IMR-90 (cell line): ENCODE measurements around the gene ACTL6B. TPM values are rescaled to one million over a fixed set of nuclear protein-coding genes. Genes with fewer than 3 reads are reported as not detected.

ENCODE experiments used
- ATAC-seq: fragments of 200-7000 bp; cut with Tn5 transposase; 2 replicates; pipeline ENCODE4 v1.9.1; 2020; ENCODE audit warnings: low read depth, mild to moderate bottlenecking, moderate library complexity
- BruUV-seq: library from RNA; stranded (reverse); fragments of 400-500 nt; replicated peaks from 2 replicates; lab custom pipeline; 2021; lab: Mats Ljungman, UMichigan
- CTCF ChIA-PET: fragments of 300-600 bp; formaldehyde crosslinking; extraction: SDS; loops from one replicate; lab custom pipeline; 2021; ENCODE audit warnings: antibody characterized with exemption; lab: Yijun Ruan, JAX
- POLR2A ChIA-PET: fragments of 300-600 bp; sonication (Branson Sonifier 250); formaldehyde crosslinking; loops from one replicate; lab custom pipeline; 2022; ENCODE audit warnings: antibody characterized with exemption; ENCODE audit not compliant: unreplicated experiment; lab: Charles Lee
- DNase-seq: peaks from one replicate; pipeline ENCODE4 v3.0.0; 2013
- H2AFZ ChIP-seq: replicated peaks from 2 replicates; pipeline ENCODE3; 2013; ENCODE audit warnings: low read length, mild to moderate bottlenecking; ENCODE audit not compliant: poor library complexity
- H2AK5ac ChIP-seq: 2 replicates; pipeline ENCODE4 v1.6.1; 2013; ENCODE audit warnings: low read depth, low read length, inconsistent platforms
- H2AK9ac ChIP-seq: replicated peaks from 2 replicates; pipeline ENCODE3; 2013; ENCODE audit warnings: mild to moderate bottlenecking, low read depth, low read length, moderate library complexity; ENCODE audit not compliant: poor library complexity
- H2BK120ac ChIP-seq: 2 replicates; pipeline ENCODE4 v1.6.1; 2013; ENCODE audit warnings: low read depth, low read length, inconsistent platforms
- H2BK15ac ChIP-seq: 3 replicates; pipeline ENCODE4 v1.6.1; 2013; ENCODE audit warnings: low read depth, low read length, inconsistent platforms
- H2BK20ac ChIP-seq: 2 replicates; pipeline ENCODE4 v1.6.1; 2013; ENCODE audit warnings: low read depth, mild to moderate bottlenecking, inconsistent platforms, low read length, moderate library complexity
- H2BK5ac ChIP-seq: 2 replicates; pipeline ENCODE4 v1.6.1; 2013; ENCODE audit warnings: mild to moderate bottlenecking, low read depth, low read length, inconsistent platforms; ENCODE audit not compliant: poor library complexity, severe bottlenecking
- H3K14ac ChIP-seq: replicated peaks from 2 replicates; pipeline ENCODE4 v1.6.1; 2013; ENCODE audit warnings: low read depth, low read length, inconsistent platforms
- H3K18ac ChIP-seq: 2 replicates; pipeline ENCODE4 v1.6.1; 2013; ENCODE audit warnings: low read depth, low read length, control low read depth
- H3K23ac ChIP-seq: 2 replicates; pipeline ENCODE4 v1.6.1; 2013; ENCODE audit warnings: low read depth, low read length, inconsistent platforms
- H3K27ac ChIP-seq: 2 replicates; pipeline ENCODE4 v1.5.1; 2013; ENCODE audit warnings: mild to moderate bottlenecking, control low read depth, low read length; ENCODE audit not compliant: insufficient read depth
- H3K27me3 ChIP-seq: 2 replicates; pipeline ENCODE4 v1.6.1; 2013; ENCODE audit warnings: low read length; ENCODE audit not compliant: control insufficient read depth, insufficient read depth
- H3K36me3 ChIP-seq: 2 replicates; pipeline ENCODE4 v1.6.1; 2013; ENCODE audit warnings: low read length, mixed read lengths; ENCODE audit not compliant: control insufficient read depth, insufficient read depth
- H3K4ac ChIP-seq: 2 replicates; pipeline ENCODE4 v1.6.1; 2013; ENCODE audit warnings: low read depth, low read length, inconsistent platforms
- H3K4me1 ChIP-seq: 2 replicates; pipeline ENCODE4 v1.6.1; 2013; ENCODE audit warnings: low read length, mixed read lengths; ENCODE audit not compliant: control insufficient read depth, insufficient read depth
- H3K4me2 ChIP-seq: 2 replicates; pipeline ENCODE4 v1.6.1; 2013; ENCODE audit warnings: low read depth, mild to moderate bottlenecking, control low read depth, low read length, moderate library complexity
- H3K4me3 ChIP-seq: 2 replicates; pipeline ENCODE4 v1.5.1; 2013; ENCODE audit warnings: low read depth, mild to moderate bottlenecking, control low read depth, low read length, moderate library complexity; ENCODE audit not compliant: insufficient read depth
- H3K56ac ChIP-seq: 2 replicates; pipeline ENCODE4 v1.6.1; 2013; ENCODE audit warnings: low read length, inconsistent platforms; ENCODE audit not compliant: insufficient read depth; ENCODE audit errors: extremely low read depth
- H3K79me1 ChIP-seq, 2 experiments: 2 replicates each; pipeline ENCODE4 v1.6.1; 2013; ENCODE audit warnings: low read length in 2 of 2, inconsistent platforms in 1 of 2, low read depth in 1 of 2
- H3K9ac ChIP-seq: 2 replicates; pipeline ENCODE4 v1.6.1; 2013; ENCODE audit warnings: low read depth, low read length, control low read depth
- H3K9me1 ChIP-seq: 2 replicates; pipeline ENCODE4 v1.6.1; 2013; ENCODE audit warnings: low read length, inconsistent platforms; ENCODE audit not compliant: insufficient read depth
- H3K9me3 ChIP-seq: 2 replicates; pipeline ENCODE4 v1.6.1; 2013; ENCODE audit warnings: low read length; ENCODE audit not compliant: control insufficient read depth, insufficient read depth
- H4K20me1 ChIP-seq: 2 replicates; pipeline ENCODE4 v1.6.1; 2013; ENCODE audit warnings: low read length, inconsistent platforms; ENCODE audit not compliant: insufficient read depth
- H4K5ac ChIP-seq: 2 replicates; pipeline ENCODE4 v1.6.1; 2013; ENCODE audit warnings: mild to moderate bottlenecking, low read depth, low read length, control low read depth
- H4K8ac ChIP-seq, 2 experiments: 2 replicates each; pipeline ENCODE4 v1.6.1; 2013; ENCODE audit warnings: low read depth in 2 of 2, low read length in 2 of 2, control low read depth in 1 of 2, inconsistent platforms in 1 of 2
- H4K91ac ChIP-seq: 2 replicates; pipeline ENCODE4 v1.6.1; 2013; ENCODE audit warnings: low read depth, low read length, inconsistent platforms; ENCODE audit not compliant: insufficient read depth
- MAFK ChIP-seq: IDR thresholded peaks from 2 replicates; pipeline ENCODE4 v1.6.1; 2012; ENCODE audit warnings: low read depth, low read length, improper control_type of control experiment
- MAZ ChIP-seq: IDR thresholded peaks from 2 replicates; pipeline ENCODE4 v1.6.1; 2012; ENCODE audit warnings: low read depth, mild to moderate bottlenecking, low read length, improper control_type of control experiment, moderate library complexity, borderline replicate concordance
- WGBS, 2 experiments: methylation state at CpG; one replicate each; pipeline versions ENCODE4 v1.1.5 to v1.1.7; 2013; ENCODE audit warnings: missing lambda C conversion rate in 2 of 2; ENCODE audit not compliant: insufficient read length in 1 of 2; ENCODE audit errors: extremely low coverage in 2 of 2; 5-methylcytosine and 5-hydroxymethylcytosine counted together
- dilution Hi-C: fragments of 300-500 bp; cut with HindIII; formaldehyde crosslinking; loops from one replicate; pipeline ENCODE4 v1.14.3; 2018; ENCODE audit warnings: low sequenced_read_pairs; ENCODE audit not compliant: unreplicated experiment
- in situ Hi-C: fragments of 300-500 bp; cut with MboI; formaldehyde crosslinking; loops from 3 replicates; pipeline ENCODE4 v1.14.3; 2019; ENCODE audit warnings: low sequenced_read_pairs, inconsistent platforms, mixed read lengths
- intact Hi-C: fragments of 100-400 bp; cut with micrococcal nuclease; formaldehyde crosslinking; loops from 2 replicates; pipeline ENCODE4 v1.10.0; 2022
- polyA plus RNA-seq, 3 experiments: library from polyadenylated mRNA; depleted of rRNA; stranded (reverse); fragments of >200 nt; gene quantifications; 2 replicates each; pipeline ENCODE4 v1.2.3, GENCODE V29; 2012; ENCODE audit warnings: low replicate concordance in 1 of 3
- total RNA-seq: library from RNA; depleted of rRNA; stranded (reverse); fragments of >200 nt; gene quantifications from 2 replicates; pipeline ENCODE4 v1.2.3, GENCODE V29; 2012
- TF ChIP-seq, protein P1 (sequence below): conservative IDR thresholded peaks from 2 replicates; pipeline ENCODE4 v1.5.1; 2012; ENCODE audit warnings: mild to moderate bottlenecking, low read depth, low read length, improper control_type of control experiment

Gene ACTL6B
- total and polyA plus RNA-seq, 2 of the 4 experiments (the other 2 are of a cell fraction): not detected

- H3K36me3 ChIP-seq: no peaks in the 10 kb centered on the region
- ATAC-seq: no peak
- dilution Hi-C loops: no loop called here
Measured at GRCh38 chr7:100642534-100642907, 13.7 kb downstream of the ACTL6B start.

More at GRCh38 chr7:100642534-100642907, 13.7 kb downstream of the ACTL6B start:
- H3K4me2 ChIP-seq: no peak overlapping the region
- no peaks in the 10 kb centered on the region for H3K79me1 ChIP-seq
- 66% methylated on average over 6 of the region's 11 CpGs; no CpG with 5 or more reads in 1 of the 2 experiments for WGBS, 2 experiments
- no peaks in the 10 kb centered on the region for H3K9me3 ChIP-seq
- H4K5ac ChIP-seq: no peak overlapping the region
- DNase-seq: no peak
- no peak overlapping the region for H3K56ac ChIP-seq
- H3K18ac ChIP-seq: no peak overlapping the region
- H2AFZ ChIP-seq: peak overlapping the region; percentile 33
- H3K4me1 ChIP-seq: no peaks in the 10 kb centered on the region
- no peak overlapping the region for H2BK120ac ChIP-seq
- no peak overlapping the region for H3K4me3 ChIP-seq
- no peak overlapping the region for H2BK5ac ChIP-seq
- no peaks in the 10 kb centered on the region for H3K9me1 ChIP-seq
- no peak overlapping the region for H2AK9ac ChIP-seq
- ChIA-PET CTCF (no interaction called here), POLR2A (no interaction called here)
- in situ Hi-C loops: no loop called here
- no peak overlapping the region for H4K8ac ChIP-seq
- no TSS peak for BruUV-seq
- no peak for TF ChIP-seq MAZ
- TF ChIP-seq, protein P1, sequence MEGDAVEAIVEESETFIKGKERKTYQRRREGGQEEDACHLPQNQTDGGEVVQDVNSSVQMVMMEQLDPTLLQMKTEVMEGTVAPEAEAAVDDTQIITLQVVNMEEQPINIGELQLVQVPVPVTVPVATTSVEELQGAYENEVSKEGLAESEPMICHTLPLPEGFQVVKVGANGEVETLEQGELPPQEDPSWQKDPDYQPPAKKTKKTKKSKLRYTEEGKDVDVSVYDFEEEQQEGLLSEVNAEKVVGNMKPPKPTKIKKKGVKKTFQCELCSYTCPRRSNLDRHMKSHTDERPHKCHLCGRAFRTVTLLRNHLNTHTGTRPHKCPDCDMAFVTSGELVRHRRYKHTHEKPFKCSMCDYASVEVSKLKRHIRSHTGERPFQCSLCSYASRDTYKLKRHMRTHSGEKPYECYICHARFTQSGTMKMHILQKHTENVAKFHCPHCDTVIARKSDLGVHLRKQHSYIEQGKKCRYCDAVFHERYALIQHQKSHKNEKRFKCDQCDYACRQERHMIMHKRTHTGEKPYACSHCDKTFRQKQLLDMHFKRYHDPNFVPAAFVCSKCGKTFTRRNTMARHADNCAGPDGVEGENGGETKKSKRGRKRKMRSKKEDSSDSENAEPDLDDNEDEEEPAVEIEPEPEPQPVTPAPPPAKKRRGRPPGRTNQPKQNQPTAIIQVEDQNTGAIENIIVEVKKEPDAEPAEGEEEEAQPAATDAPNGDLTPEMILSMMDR: no peak
- TF ChIP-seq MAFK: no peak
- H2BK20ac ChIP-seq: no peak overlapping the region
- H4K20me1 ChIP-seq: no peaks in the 10 kb centered on the region
- no peak overlapping the region for H2AK5ac ChIP-seq
- no peak overlapping the region for H4K91ac ChIP-seq
- H2BK15ac ChIP-seq: no peak overlapping the region
- H3K14ac ChIP-seq: no peak overlapping the region
- H3K27me3 ChIP-seq: peaks cover 29% of the 10 kb centered on the region
- no peak overlapping the region for H3K4ac ChIP-seq
- H3K23ac ChIP-seq: no peak overlapping the region
- no peak overlapping the region for H3K27ac ChIP-seq
- intact Hi-C loops: no loop called here
- no peak overlapping the region for H3K9ac ChIP-seq
